NCI-H524 (cell line): Measurements from ENCODE around the gene PASD1.

ENCODE experiments used
- DNase-seq, 2 experiments: peaks; one replicate each; lab custom pipeline; 2025; lab: John Stamatoyannopoulos, UW

PASD1 gene

GRCh38 chrX:151701531-151701930 is 138.1 kb downstream of the PASD1 start:
- DNase-seq: no peak

- no peak for DNase-seq
These were observed 138.7 kb downstream of the PASD1 start for GRCh38 chrX:151702026-151702714.

GRCh38 chrX:151702741-151703340 is 139.4 kb downstream of the PASD1 start:
- no peak for DNase-seq

GRCh38 chrX:151703487-151703886 is 140.0 kb downstream of the PASD1 start:
- no peak for DNase-seq

GRCh38 chrX:151704041-151704663 is 140.7 kb downstream of the PASD1 start:
- DNase-seq: no peak

GRCh38 chrX:151708821-151709220 is 145.3 kb downstream of the PASD1 start:
- DNase-seq: no peak

GRCh38 chrX:151710457-151710856 is 147.0 kb downstream of the PASD1 start:
- DNase-seq: no peak

- DNase-seq: no peak
These were observed 147.7 kb downstream of the PASD1 start for GRCh38 chrX:151711154-151711553.

GRCh38 chrX:151711787-151712186 is 148.3 kb downstream of the PASD1 start:
- DNase-seq: peak in 1 of 2 experiments; percentile 12

GRCh38 chrX:151712253-151712652 is 148.8 kb downstream of the PASD1 start:
- no peak for DNase-seq

- DNase-seq: peak; percentile 23 to 49
These were observed 150.4 kb downstream of the PASD1 start for GRCh38 chrX:151713849-151714248.

GRCh38 chrX:151714362-151714761 is 150.9 kb downstream of the PASD1 start:
- peak in 1 of 2 experiments; percentile 34 for DNase-seq

- DNase-seq: no peak
These were observed 152.3 kb downstream of the PASD1 start, which contains the start of gene FATE1 for GRCh38 chrX:151715752-151716151. Gene FATE1, plus strand, starts transcription at chrX:151716035. Its CDS starts 85 bp downstream, at chrX:151716120.

GRCh38 chrX:151722241-151722846 is 158.9 kb downstream of the PASD1 start:
- DNase-seq: no peak

- no peak for DNase-seq
These were observed 159.8 kb downstream of the PASD1 start for GRCh38 chrX:151723156-151723760.

GRCh38 chrX:151724563-151725337 is 161.3 kb downstream of the PASD1 start:
- no peak for DNase-seq

- DNase-seq: no peak
These were observed 161.8 kb downstream of the PASD1 start for GRCh38 chrX:151725338-151725614.
